C4-2B (cell line): ENCODE data around the gene NEUROD1.

ENCODE experiments used
- ZFX ChIP-seq: fragments of 450-650 bp; IDR thresholded peaks from 2 replicates; pipeline ENCODE4 v1.6.1; 2017
- TF ChIP-seq, protein P1 (sequence below): fragments of 450-650 bp; conservative IDR thresholded peaks from 2 replicates; pipeline ENCODE4 v1.5.1; 2017; ENCODE audit warnings: mild to moderate bottlenecking

DNA sequence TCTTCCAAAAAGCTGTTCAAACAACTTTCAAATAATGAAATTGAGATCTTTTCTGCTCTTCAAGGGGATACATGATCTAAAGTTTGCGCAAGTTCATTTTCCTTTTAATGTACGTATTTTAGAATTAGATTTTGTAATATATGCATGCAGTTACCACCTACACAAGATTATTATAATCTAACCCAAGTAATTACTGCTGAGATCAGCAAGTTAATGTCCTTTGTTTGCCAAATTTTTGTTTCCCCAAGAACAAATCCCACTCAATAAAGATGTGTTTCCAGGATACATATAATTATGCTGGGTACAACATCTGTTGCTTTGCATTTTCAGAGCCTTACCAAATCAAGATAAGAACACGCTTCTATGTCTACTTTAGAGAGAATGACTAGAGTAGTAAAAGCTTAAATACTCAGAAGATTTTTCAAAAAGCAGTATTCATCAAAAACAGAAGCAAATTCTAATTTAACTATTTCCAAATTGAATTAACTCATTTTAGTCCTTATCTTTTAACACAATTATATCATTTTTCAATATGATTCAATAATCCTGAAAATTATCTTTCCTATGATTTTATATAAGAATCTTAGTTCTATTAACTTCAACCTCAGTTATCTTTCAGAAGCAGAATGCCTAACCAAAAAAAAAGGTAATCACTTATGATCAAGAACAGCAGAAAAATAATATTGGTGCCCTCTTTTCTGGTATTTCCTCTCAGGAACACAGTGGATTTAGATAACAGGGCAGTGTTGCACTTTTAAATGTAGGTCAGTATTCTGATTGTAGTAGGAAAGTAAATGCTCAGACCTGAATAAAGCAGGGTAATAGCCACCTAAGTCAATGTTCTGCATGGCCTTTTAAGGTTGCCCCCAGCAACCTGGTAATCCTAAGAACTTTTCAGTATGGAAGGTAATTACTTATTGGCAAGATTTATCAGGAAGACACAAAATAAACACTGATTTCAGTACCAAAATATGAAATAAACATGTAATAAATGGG lies 51.4 kb downstream of the NEUROD1 start:
- TF ChIP-seq, protein P1, sequence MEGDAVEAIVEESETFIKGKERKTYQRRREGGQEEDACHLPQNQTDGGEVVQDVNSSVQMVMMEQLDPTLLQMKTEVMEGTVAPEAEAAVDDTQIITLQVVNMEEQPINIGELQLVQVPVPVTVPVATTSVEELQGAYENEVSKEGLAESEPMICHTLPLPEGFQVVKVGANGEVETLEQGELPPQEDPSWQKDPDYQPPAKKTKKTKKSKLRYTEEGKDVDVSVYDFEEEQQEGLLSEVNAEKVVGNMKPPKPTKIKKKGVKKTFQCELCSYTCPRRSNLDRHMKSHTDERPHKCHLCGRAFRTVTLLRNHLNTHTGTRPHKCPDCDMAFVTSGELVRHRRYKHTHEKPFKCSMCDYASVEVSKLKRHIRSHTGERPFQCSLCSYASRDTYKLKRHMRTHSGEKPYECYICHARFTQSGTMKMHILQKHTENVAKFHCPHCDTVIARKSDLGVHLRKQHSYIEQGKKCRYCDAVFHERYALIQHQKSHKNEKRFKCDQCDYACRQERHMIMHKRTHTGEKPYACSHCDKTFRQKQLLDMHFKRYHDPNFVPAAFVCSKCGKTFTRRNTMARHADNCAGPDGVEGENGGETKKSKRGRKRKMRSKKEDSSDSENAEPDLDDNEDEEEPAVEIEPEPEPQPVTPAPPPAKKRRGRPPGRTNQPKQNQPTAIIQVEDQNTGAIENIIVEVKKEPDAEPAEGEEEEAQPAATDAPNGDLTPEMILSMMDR = no peak
- TF ChIP-seq ZFX = no peak
